ENCODE results near the gene FMNL3.

FMNL3 gene

GRCh38 chr12:49651855-49652254 lies 55.4 kb downstream of the FMNL3 start:
- no peak for DNase-seq (ENCODE audit: low read depth in 2 of 2)

GRCh38 chr12:49649892-49650291 lies 57.3 kb downstream of the FMNL3 start:
- no peak for DNase-seq (ENCODE audit: low read depth in 2 of 2)

GRCh38 chr12:49649445-49649844 lies 57.8 kb downstream of the FMNL3 start:
- no peak for DNase-seq (ENCODE audit: low read depth in 2 of 2)

- no peak for DNase-seq (ENCODE audit: low read depth in 2 of 2)
Measured at GRCh38 chr12:49648712-49649003, 58.5 kb downstream of the FMNL3 start.

- no peak for DNase-seq (ENCODE audit: low read depth in 2 of 2)
Measured at GRCh38 chr12:49647827-49648711, 59.1 kb downstream of the FMNL3 start.

GRCh38 chr12:49646871-49647654 lies 60.1 kb downstream of the FMNL3 start:
- DNase-seq (ENCODE audit: low read depth in 2 of 2): no peak

GRCh38 chr12:49646331-49646830 lies 60.8 kb downstream of the FMNL3 start:
- DNase-seq (ENCODE audit: low read depth in 2 of 2): no peak

GRCh38 chr12:49645146-49646039 lies 61.8 kb downstream of the FMNL3 start:
- DNase-seq (ENCODE audit: low read depth in 2 of 2): no peak

GRCh38 chr12:49644620-49644994 lies 62.6 kb downstream of the FMNL3 start:
- DNase-seq (ENCODE audit: low read depth in 2 of 2): peak; percentile 72 to 76

GRCh38 chr12:49643961-49644619 lies 63.1 kb downstream of the FMNL3 start:
- no peak for DNase-seq (ENCODE audit: low read depth in 2 of 2)

- DNase-seq (ENCODE audit: low read depth in 2 of 2): no peak
Measured at GRCh38 chr12:49643135-49643534, 64.1 kb downstream of the FMNL3 start.

- DNase-seq (ENCODE audit: low read depth in 2 of 2): no peak
Measured at GRCh38 chr12:49642370-49642802, 64.8 kb downstream of the FMNL3 start.

- DNase-seq (ENCODE audit: low read depth in 2 of 2): no peak
Measured at GRCh38 chr12:49641748-49642369, 65.3 kb downstream of the FMNL3 start.

GRCh38 chr12:49636979-49637755 lies 70.0 kb downstream of the FMNL3 start:
- peak; percentile 22 to 35 for DNase-seq (ENCODE audit: low read depth in 2 of 2)

GRCh38 chr12:49636574-49636973 lies 70.6 kb downstream of the FMNL3 start:
- DNase-seq (ENCODE audit: low read depth in 2 of 2): no peak

- no peak for DNase-seq (ENCODE audit: low read depth in 2 of 2)
Measured at GRCh38 chr12:49635656-49636055, 71.5 kb downstream of the FMNL3 start.

GRCh38 chr12:49635036-49635435 lies 72.2 kb downstream of the FMNL3 start:
- no peak for DNase-seq (ENCODE audit: low read depth in 2 of 2)

- no peak for DNase-seq (ENCODE audit: low read depth in 2 of 2)
Measured at GRCh38 chr12:49633703-49634345, 73.4 kb downstream of the FMNL3 start.

- no peak for DNase-seq (ENCODE audit: low read depth in 2 of 2)
Measured at GRCh38 chr12:49632986-49633702, 74.1 kb downstream of the FMNL3 start.

All from stimulated activated CD4-positive, alpha-beta T cell treated with anti-CD3 and anti-CD28 coated beads, Interleukin-1b, Interleukin-23, amount 100 ng/mL, for 4 hours (primary cell).